Fibroblast of villous mesenchyme (primary cell): Measurements from ENCODE around the gene DIO2. TPM values are rescaled to one million over a fixed set of nuclear protein-coding genes. Genes with fewer than 3 reads are reported as not detected.

Experiments
- DNase-seq: peaks from one replicate; pipeline ENCODE4 v3.0.0-alpha.2; 2010; ENCODE audit warnings: low read depth
- H3K4me3 ChIP-seq: 2 replicates; pipeline ENCODE4 v1.5.1; 2011; ENCODE audit warnings: low read depth, mild to moderate bottlenecking, low read length
- total RNA-seq: library from RNA; depleted of rRNA; stranded (reverse); fragments of >200 nt; gene quantifications from 2 replicates; pipeline ENCODE4 v1.2.3, GENCODE V29; 2012
- TF ChIP-seq, protein P1 (sequence below): IDR thresholded peaks from 2 replicates; pipeline ENCODE4 v1.5.1; 2012; ENCODE audit warnings: low read depth, mild to moderate bottlenecking, low read length; ENCODE audit not compliant: insufficient read depth

DIO2 gene
- total RNA-seq = 31.5 and 42.5 TPM in 2 replicates

DNA sequence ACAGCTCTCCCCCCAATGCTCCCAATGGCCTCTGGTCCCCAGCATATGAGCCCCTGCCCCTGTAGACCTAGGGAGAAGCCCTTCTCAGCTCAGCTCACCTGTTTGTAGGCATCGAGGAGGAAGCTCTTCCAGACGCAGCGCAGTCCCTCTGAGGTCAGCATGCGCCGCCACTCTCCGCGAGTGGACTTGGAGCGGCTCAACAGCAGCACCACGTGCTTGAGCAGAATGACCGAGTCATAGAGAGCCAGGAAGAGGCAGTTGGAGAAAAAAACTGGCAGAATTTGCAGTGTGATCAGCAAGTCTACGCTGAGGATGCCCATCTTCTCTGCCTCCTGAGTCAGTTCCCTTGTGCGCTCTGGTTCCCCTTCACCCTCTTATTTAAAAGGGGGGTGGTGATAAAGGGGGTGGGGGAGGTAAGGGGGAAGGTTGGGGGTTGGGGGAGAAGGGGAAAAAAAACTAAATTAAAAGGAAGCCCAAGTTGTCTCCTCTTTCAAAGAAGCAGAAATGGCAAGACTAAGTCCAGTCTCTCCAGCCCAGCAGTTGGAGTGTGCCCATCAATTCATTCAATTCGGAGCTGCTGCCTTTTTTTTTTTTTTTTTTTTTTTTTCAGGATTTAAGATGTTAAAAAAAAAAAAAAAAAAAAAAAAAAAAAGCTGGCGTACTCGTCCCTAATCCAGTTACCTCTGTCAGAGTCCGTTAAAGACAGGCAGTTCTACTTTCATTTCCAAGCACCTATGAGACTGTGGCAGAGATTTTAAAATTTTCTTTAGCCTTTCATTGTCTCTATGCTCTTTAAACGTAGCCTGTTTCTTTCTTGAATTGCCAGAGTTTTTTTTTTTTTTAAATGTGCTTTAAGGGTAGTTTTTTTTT is at the start of gene DIO2:
Gene DIO2, minus strand, starts transcription at position 352 of the 870 bp plus-strand sequence. Its CDS starts 32 bp downstream, at position 320.
- TF ChIP-seq, protein P1, sequence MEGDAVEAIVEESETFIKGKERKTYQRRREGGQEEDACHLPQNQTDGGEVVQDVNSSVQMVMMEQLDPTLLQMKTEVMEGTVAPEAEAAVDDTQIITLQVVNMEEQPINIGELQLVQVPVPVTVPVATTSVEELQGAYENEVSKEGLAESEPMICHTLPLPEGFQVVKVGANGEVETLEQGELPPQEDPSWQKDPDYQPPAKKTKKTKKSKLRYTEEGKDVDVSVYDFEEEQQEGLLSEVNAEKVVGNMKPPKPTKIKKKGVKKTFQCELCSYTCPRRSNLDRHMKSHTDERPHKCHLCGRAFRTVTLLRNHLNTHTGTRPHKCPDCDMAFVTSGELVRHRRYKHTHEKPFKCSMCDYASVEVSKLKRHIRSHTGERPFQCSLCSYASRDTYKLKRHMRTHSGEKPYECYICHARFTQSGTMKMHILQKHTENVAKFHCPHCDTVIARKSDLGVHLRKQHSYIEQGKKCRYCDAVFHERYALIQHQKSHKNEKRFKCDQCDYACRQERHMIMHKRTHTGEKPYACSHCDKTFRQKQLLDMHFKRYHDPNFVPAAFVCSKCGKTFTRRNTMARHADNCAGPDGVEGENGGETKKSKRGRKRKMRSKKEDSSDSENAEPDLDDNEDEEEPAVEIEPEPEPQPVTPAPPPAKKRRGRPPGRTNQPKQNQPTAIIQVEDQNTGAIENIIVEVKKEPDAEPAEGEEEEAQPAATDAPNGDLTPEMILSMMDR = no peak
- peak within 1 kb of the TSS; percentile 47 for H3K4me3 ChIP-seq
- peak; percentile 43 for DNase-seq

DNA sequence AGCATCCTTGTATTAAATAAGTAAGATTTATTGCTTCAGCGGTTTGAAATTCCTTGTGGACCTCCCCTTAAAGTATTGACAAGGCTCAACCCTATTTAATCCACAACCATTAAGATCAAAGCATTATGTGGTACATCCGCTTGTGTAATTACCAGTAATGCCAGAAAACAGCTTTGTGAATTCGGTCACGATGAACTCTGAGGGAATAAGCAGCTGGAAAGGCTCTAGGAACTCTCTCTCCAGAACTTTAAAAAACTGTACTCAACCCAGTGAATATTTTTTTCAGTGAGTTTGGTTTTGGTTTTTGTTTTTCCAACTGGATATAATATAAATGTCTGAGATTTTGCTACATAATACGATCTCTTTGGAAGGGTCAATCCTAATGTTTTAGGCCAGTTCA is 49.3 kb upstream of the DIO2 start:
- DNase-seq = peak; percentile 9
- H3K4me3 ChIP-seq = no peak overlapping the region

DNA sequence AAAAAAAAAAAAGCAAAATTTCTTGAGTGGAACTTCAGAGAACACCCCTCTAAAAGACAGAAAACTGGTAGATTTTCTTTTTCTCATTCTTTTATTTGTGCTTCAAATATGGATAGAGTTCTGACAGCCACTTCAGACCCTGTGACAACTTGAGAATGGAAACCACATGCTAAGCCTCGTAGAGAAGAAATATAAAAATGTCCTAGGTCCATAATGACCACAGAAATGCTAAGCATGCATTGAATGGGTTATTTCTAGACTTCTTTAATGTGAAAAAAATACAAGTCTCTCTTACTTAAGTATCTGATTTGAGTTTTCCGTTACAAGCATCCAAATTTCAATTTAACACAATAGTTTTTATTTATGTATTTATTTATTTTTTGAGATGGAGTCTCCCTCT is 28.3 kb upstream of the DIO2 start:
- H3K4me3 ChIP-seq = no peak overlapping the region
- no peak for DNase-seq
- TF ChIP-seq, protein P1 = no peak

More for the DNA sequence above, 49.3 kb upstream of the DIO2 start:
- TF ChIP-seq, protein P1 = no peak

DNA sequence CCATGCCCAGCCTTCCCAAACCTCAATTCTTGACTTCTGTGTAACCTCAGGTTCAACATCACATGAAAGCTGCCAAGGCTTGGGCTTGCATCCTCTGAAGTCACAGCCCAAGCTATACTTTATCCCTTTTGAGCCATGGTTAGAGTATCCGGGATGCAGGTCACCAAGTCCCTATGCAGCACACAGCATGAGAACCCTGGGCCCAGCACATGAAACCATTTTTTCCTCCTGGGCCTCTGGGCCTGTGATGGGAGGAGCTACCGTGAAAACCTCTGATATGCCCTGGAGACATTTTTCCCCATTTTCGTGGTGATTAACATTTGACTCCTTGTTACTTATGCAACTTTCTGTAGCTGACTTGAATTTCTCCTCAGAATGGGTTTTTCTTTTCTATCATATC is 25.8 kb upstream of the DIO2 start:
- DNase-seq = no peak
- TF ChIP-seq, protein P1 = no peak
- H3K4me3 ChIP-seq = no peak overlapping the region

DNA sequence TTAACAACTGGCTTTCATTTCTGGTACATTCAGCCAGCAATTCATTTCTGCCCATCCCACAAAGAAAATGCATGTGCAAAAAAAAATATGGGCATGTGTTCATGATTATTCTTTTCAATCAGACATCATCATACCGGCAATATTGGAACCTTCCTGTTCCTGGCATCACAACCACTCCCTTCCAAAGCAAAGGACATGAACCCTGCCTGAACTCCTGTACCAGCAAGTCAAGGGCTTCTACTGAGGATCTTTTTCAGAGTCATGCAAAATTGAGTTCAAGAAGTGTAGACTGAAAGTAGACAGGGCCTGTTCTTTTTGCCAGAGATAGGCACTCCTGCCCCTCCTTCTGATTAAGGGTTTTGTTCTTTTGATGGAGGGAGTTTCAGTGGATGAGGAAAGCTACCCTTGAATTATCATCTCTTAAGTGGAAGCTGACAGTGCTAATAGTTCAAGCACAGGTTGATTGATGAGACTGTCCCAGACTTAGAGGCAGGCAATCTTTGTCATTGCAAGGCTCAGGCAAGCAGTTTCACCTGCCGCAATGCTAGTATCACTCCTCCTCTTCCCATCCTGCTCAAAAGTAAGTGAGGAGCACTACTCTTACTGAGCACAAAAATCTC is 22.3 kb upstream of the DIO2 start:
- TF ChIP-seq, protein P1 = no peak
- no peak overlapping the region for H3K4me3 ChIP-seq
- DNase-seq = no peak

DNA sequence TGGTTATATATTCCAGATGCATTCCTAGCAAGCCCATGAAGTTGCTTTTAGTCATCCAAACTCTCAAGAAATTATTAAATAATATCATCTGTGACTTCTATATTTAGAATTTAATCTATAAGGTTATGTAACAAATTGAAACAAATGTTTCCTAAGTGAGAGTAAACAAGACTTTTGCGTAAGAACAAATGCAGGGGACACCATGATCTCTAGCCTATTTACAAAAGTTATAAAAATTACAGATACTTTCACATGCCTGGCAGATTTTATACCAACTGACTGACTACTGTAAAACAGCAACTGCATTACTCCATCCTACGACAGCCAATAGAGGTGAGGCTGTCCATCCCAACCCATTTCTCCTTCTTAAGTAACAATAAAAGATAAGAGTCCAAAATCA is 20.4 kb upstream of the DIO2 start:
- H3K4me3 ChIP-seq = no peak overlapping the region
- TF ChIP-seq, protein P1 = no peak
- no peak for DNase-seq
